NCI-H345 treated with DMSO at 0.1 percent for 48 hours (cell line): Measurements from ENCODE around the gene EPB41L2.

Source experiments
- DNase-seq: peaks from one replicate; lab custom pipeline; 2025; ENCODE audit not compliant: unreplicated experiment; lab: John Stamatoyannopoulos, UW

Gene EPB41L2

DNA sequence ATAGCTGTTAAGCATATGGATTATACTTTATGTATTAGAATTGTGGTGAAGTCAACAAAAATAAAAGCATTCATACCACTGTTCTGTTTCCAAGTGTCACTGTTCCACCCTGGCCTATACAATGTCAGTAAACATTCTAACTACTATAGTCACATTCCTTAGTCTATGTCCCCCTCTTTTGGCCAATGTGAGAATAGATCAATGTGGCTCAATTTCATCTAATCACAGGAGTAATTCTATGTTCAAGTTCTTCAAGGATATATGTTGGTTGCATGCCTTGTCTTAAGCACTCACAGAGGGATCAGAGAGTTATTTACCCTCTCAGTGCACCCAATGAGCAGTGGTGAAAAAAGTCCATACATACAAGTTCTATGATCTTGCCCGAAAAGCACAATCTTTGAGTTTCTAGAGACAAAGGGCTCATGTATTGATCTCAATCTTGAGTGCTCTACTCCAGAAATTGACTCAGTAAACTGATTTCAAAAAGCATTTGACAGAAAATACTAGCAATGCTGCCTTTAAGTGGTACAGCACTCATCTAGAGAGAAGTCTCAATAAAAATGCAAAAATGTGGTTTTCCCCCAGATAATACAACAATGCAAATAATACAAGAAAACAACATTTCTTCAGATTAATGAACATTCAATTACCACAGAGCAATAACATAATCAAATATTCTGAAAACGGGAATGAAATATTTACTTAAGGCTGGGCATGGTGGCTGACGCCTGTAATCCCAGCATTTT, 219.3 kb downstream of the EPB41L2 start:
- peak; percentile 12 for DNase-seq

GRCh38 chr6:130841128-130841728, 221.8 kb downstream of the EPB41L2 start:
- DNase-seq: no peak

DNA sequence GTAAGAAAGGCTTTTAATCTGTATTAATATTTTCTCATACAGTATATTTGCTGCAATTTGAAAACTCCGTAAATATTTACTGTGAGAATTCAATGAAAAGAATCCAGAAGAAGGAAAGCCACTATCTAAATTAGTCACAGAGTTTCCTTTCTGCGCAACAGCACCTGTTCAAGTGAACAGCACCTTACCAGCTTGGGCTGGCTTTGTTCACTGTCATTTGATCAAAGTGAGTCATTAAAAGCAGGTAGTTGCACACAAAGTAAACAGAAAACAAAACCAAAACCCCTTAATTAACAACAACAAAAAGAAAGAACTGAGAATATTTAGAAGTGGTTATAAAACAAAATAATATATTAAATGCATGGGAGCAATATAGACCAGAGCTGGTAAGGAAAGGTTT, 223.0 kb downstream of the EPB41L2 start:
- no peak for DNase-seq

- DNase-seq: no peak
Observed at GRCh38 chr6:130839379-130839778, 223.7 kb downstream of the EPB41L2 start.

- no peak for DNase-seq
Observed at GRCh38 chr6:130838951-130839350, 224.1 kb downstream of the EPB41L2 start.

- DNase-seq: no peak
Observed at GRCh38 chr6:130838250-130838860, 224.7 kb downstream of the EPB41L2 start.

- no peak for DNase-seq
Observed at GRCh38 chr6:130837067-130837466, 226.0 kb downstream of the EPB41L2 start.

- DNase-seq: no peak
Observed at GRCh38 chr6:130836055-130836640, 226.9 kb downstream of the EPB41L2 start.

DNA sequence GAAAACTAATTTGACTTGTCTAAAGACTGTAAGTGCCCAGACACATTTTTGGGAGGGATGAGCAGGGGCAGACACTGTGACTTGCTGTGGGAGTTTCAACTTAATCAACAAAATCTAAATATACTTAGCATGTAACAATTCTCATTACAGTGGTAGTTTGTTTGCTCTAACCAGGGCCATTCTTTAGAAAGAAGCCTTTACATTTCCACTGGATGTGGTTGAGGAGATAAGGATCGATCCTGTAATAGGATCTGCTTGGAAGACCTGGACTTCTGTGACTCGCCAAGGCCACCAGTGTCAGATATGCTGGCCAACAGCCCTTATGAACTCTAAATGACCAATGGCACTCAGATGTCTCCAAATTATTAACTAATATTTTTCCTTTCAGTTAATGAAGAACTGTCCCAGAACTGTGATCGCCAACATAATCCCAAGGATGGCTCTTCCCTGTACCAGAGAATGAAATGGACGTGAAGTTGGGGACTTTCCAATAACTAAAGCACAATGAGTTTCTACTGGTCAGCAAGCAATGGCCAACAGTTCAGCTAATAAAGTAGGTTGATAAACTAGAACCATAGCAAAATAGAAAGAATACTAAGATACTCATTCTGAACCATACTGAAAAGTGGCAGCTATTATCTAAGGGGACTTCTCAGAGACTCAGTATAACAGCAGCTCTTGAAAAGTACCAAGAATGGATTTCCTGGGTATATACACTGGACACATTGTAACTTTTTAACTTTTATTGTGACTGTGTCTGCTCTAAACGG, 228.4 kb downstream of the EPB41L2 start:
- no peak for DNase-seq

- DNase-seq: no peak
Observed at GRCh38 chr6:130833569-130833968, 229.5 kb downstream of the EPB41L2 start.

DNA sequence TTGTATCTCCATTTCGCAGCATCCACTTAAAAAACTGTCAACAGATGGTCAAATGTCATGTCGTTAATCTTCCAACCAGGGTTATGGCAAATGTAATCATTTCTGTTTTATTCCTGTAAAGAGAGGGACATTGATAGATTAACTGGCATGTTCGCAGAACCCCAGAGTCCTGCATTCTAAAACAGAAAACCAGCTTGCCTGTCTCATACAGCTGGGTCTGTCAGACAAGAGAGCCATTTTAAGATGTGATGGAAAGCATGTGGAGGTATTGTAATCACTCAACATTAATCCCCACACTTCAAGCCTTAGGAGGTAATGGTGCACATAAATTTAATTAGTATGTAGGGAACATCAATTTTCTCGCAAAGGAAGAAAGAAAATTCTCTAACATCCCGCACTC, 231.4 kb downstream of the EPB41L2 start:
- no peak for DNase-seq

GRCh38 chr6:130829333-130829910, 233.6 kb downstream of the EPB41L2 start:
- DNase-seq: no peak

GRCh38 chr6:130827247-130828149, 235.5 kb downstream of the EPB41L2 start, which contains the start of gene SMLR1:
TSS of gene SMLR1 (plus strand) at chr6:130827406. CDS start at chr6:130827414, 8 bp downstream.
- no peak for DNase-seq

DNA sequence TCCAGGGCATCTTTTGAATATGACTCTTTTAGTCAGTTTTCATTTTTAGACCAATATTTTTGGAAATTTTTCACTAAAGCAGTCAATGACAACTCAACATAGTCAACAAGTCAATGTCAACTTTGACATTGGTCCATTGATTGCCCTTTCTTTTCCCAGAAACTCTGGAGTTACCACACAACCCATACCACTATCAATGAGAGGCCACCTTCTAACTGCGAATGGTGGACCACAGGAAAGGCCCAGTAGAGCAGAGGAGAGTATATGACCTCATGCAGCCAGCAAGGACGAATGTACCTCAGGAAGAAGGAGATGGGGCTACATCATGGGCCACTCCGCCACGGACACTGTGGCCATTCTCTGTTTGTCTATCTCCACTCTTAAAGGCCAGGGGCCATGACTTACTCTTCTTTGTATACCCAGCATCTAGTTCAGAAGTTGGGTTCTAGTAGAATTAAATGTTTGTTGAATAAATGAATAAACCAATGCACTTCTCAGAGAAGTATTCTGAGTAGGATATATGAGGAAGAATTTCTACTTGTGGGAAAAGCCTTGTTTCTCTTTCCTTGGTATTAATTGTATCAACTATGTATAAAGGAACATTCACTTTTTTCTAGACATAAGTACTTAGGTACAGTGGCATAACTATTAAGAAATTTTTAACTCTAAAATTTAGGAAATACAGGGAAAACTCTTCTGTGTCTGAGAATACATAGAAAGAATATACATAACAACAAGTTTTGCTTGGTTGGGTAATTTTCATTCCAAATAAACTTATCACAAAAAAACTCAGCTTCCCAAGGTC, 236.4 kb downstream of the EPB41L2 start:
- no peak for DNase-seq

DNA sequence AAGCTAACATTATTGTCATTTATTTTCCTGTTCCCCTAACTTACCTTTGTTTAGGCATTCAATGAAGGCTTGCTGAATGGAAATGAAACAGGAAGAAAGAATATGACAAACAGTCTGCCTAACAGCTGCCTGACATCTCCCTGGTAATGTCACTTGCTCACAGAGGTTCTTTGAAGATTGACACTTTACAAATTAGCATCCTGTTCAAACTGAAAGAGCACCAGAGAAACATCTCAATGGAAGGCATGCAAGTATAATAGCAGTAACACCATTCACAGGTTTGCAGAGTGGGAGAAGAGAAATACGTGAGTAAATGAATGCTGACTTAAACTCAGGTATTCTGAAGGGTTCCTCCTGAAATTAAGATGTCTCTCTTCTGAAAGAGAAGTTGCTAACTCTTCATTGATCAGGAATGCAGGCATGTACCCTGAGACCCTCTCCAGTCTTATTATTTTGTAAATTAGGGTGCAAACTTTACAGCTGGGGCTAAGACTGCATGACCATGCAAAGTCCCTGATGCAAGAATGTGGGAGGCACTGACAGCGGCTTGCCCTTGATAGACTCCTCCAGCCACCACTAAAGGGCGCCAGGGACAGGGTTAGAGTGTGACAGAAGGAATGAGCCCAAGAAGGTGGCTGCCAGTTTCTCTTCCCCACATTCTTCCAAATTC, 237.1 kb downstream of the EPB41L2 start:
- no peak for DNase-seq

DNA sequence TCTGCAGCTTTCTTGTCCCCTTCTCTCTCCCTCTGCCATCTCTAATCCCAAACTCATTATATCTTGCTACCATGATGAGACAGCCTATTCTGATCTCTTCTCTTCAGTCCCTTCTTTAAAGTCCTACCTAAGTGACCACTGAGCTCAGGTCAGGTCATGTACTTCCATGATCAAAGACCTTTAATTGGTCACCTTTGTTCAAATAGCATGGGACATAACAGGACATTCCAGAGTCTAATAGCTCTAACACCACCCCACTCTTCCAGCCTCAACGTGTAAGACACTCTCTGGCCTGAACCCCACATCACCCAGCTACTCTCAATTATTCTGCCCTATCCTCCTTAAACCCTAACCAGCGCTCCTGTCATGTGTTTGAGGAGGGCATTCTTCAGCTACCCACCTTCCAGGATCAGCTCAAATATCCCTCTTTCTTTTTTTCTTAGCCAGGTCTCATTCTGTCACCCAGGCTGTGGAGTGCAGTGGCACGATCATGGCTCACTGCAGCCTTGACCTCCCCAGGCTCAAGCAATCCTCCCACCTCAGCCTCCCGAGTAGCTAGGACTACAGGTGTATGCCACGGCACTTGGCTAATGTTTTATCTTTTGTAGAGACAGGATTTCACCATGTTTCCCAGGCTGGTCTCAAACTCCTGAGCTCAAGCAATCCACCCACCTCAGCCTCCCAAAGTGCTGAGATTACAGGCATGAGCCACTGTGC, 237.9 kb downstream of the EPB41L2 start:
- DNase-seq: no peak

DNA sequence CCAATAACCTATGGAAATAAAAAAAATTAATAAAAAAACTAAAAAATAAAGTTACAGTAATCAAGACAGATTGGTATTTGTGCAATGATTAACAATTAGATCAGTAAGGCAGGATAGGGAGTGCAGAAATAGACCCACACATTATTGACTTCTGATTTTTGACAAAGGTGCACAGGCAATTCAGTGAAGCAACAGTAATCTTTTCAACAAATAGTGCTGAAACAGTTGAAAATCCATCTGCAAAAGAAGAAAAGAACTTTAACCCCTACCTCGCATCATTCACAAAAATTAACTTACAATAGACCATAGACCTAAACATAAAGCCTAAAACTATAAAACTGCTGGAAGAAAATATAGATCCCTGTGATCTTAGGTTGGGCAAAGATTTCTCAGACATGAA, 240.3 kb downstream of the EPB41L2 start:
- DNase-seq: no peak
